HepG2 (cell line): ENCODE results near the gene ANG. TPM values are rescaled to one million over a fixed set of nuclear protein-coding genes. Genes with fewer than 3 reads are reported as not detected.

Experiments
- BHLHE40 ChIP-seq: IDR thresholded peaks from 2 replicates; pipeline ENCODE4 v1.6.1; 2011; ENCODE audit warnings: low read length, improper control_type of control experiment
- CENPBD1 ChIP-seq: sonication (generic); formaldehyde crosslinking; IDR thresholded peaks from 2 replicates; pipeline ENCODE4 v1.8.0; 2022; ENCODE audit warnings: missing genetic modification reagents, low read depth, mild to moderate bottlenecking, borderline replicate concordance
- ELF1 ChIP-seq: sonication (generic); formaldehyde crosslinking; IDR thresholded peaks from 2 replicates; pipeline ENCODE4 v1.4.0; 2020; ENCODE audit warnings: missing genetic modification reagents
- EP300 ChIP-seq, 3 experiments: sonication (generic) in 1 of 3; formaldehyde crosslinking in 1 of 3; IDR thresholded peaks; 2 replicates each; pipeline versions ENCODE4 v1.5.1 to v1.6.1; 2011 to 2020; ENCODE audit warnings: low read depth in 2 of 3, low read length in 2 of 3, borderline replicate concordance in 1 of 3, improper control_type of control experiment in 1 of 3, mild to moderate bottlenecking in 1 of 3, missing genetic modification reagents in 1 of 3, moderate library complexity in 1 of 3
- ETV6 ChIP-seq: sonication (generic); formaldehyde crosslinking; conservative IDR thresholded peaks from 2 replicates; pipeline ENCODE4 v1.4.0; 2020; ENCODE audit warnings: missing genetic modification reagents
- GPN1 ChIP-seq: sonication (generic); formaldehyde crosslinking; IDR thresholded peaks from 2 replicates; pipeline ENCODE4 v1.5.1; 2020; ENCODE audit warnings: missing genetic modification reagents, borderline replicate concordance
- HIVEP1 ChIP-seq: sonication (generic); formaldehyde crosslinking; IDR thresholded peaks from 2 replicates; pipeline ENCODE4 v1.4.0; 2020; ENCODE audit warnings: mild to moderate bottlenecking, missing genetic modification reagents
- HOXA7 ChIP-seq: sonication (generic); formaldehyde crosslinking; IDR thresholded peaks from 2 replicates; pipeline ENCODE4 v1.8.1; 2022; ENCODE audit warnings: mild to moderate bottlenecking, missing genetic modification reagents, moderate library complexity
- JUN ChIP-seq: sonication (generic); formaldehyde crosslinking; IDR thresholded peaks from 2 replicates; pipeline ENCODE4 v1.4.0; 2020; ENCODE audit warnings: mild to moderate bottlenecking, missing genetic modification reagents
- KLF9 ChIP-seq: IDR thresholded peaks from 2 replicates; pipeline ENCODE4 v1.6.1; 2016; ENCODE audit warnings: low read depth
- REXO4 ChIP-seq: sonication (generic); formaldehyde crosslinking; IDR thresholded peaks from 2 replicates; pipeline ENCODE4 v1.8.0; 2022; ENCODE audit warnings: missing genetic modification reagents, mild to moderate bottlenecking, borderline replicate concordance
- SATB2 ChIP-seq: sonication (generic); formaldehyde crosslinking; IDR thresholded peaks from 2 replicates; pipeline ENCODE4 v1.5.0; 2020; ENCODE audit warnings: missing genetic modification reagents
- SMAD1 ChIP-seq: sonication (generic); formaldehyde crosslinking; IDR thresholded peaks from 2 replicates; pipeline ENCODE4 v1.4.0; 2020; ENCODE audit warnings: missing genetic modification reagents, low read depth, mild to moderate bottlenecking, borderline replicate concordance
- SOX5 ChIP-seq: IDR thresholded peaks from 2 replicates; pipeline ENCODE4 v1.6.1; 2016; ENCODE audit warnings: borderline replicate concordance
- TBL1XR1 ChIP-seq: fragments of 150-350 bp; IDR thresholded peaks from 2 replicates; pipeline ENCODE4 v1.6.1; 2014; ENCODE audit warnings: borderline replicate concordance, low read length; ENCODE audit not compliant: partially characterized antibody
- ZBTB42 ChIP-seq: sonication (generic); formaldehyde crosslinking; IDR thresholded peaks from 2 replicates; pipeline ENCODE4 v1.5.0; 2020; ENCODE audit warnings: mild to moderate bottlenecking, missing genetic modification reagents
- ZGPAT ChIP-seq: IDR thresholded peaks from 2 replicates; pipeline ENCODE4 v1.6.1; 2016; ENCODE audit warnings: mild to moderate bottlenecking
- ZNF124 ChIP-seq: sonication (generic); formaldehyde crosslinking; IDR thresholded peaks from 2 replicates; pipeline ENCODE4 v1.4.0; 2020; ENCODE audit warnings: missing genetic modification reagents
- ZNF367 ChIP-seq: sonication (generic); formaldehyde crosslinking; IDR thresholded peaks from 2 replicates; pipeline ENCODE4 v1.4.0; 2020; ENCODE audit warnings: missing genetic modification reagents, borderline replicate concordance
- ZNF430 ChIP-seq: sonication (generic); formaldehyde crosslinking; IDR thresholded peaks from 2 replicates; pipeline ENCODE4 v1.9.0; 2021; ENCODE audit warnings: mild to moderate bottlenecking, missing genetic modification reagents
- ZNF503 ChIP-seq: sonication (generic); formaldehyde crosslinking; IDR thresholded peaks from 2 replicates; pipeline ENCODE4 v1.4.0; 2020; ENCODE audit warnings: missing genetic modification reagents
- ZNF562 ChIP-seq: sonication (generic); formaldehyde crosslinking; IDR thresholded peaks from 2 replicates; pipeline ENCODE4 v1.8.0; 2022; ENCODE audit warnings: missing genetic modification reagents, borderline replicate concordance
- ZNF652 ChIP-seq: IDR thresholded peaks from 2 replicates; pipeline ENCODE4 v1.6.1; 2016; ENCODE audit warnings: low read depth, borderline replicate concordance
- ZNF724P ChIP-seq: sonication (generic); formaldehyde crosslinking; IDR thresholded peaks from 2 replicates; pipeline ENCODE4 v1.8.0; 2022; ENCODE audit warnings: missing genetic modification reagents, borderline replicate concordance
- ZNF784 ChIP-seq: sonication (generic); formaldehyde crosslinking; IDR thresholded peaks from 2 replicates; pipeline ENCODE4 v1.5.1; 2020; ENCODE audit warnings: missing genetic modification reagents, mild to moderate bottlenecking, borderline replicate concordance
- ZSCAN12 ChIP-seq: sonication (generic); formaldehyde crosslinking; IDR thresholded peaks from 2 replicates; pipeline ENCODE4 v1.9.0; 2021; ENCODE audit warnings: mild to moderate bottlenecking, missing genetic modification reagents
- polyA plus RNA-seq, 8 experiments: library from polyadenylated mRNA; depleted of rRNA in 3 of 8; stranded (reverse) in 7 of 8; unstranded in 1 of 8; fragments of >200 nt; fragmentation: Illumina TruSeq in 4 of 8; extraction: Trizol in 4 of 8; gene quantifications; 2 replicates each; pipeline versions ENCODE4 v1.2.1 to v1.2.3, GENCODE V29; 2011 to 2016; ENCODE audit warnings: low read depth in 4 of 8, missing spikeins in 1 of 8, mixed read lengths in 1 of 8; ENCODE audit not compliant: insufficient read depth in 1 of 8
- total RNA-seq, 5 experiments: library from RNA; depleted of rRNA; stranded (reverse); fragments of >200 nt; fragmentation: Illumina TruSeq; extraction: Trizol; gene quantifications; 2 replicates each; pipeline ENCODE4 v1.2.3, GENCODE V29; 2016; ENCODE audit warnings: low read depth in 1 of 5

ANG gene
- total and polyA plus RNA-seq, 2 of the 13 experiments (the other 11 are each of a cell fraction or from before 2014, with no cell fraction given): 83.6 to 401 TPM

- no peak for TF ChIP-seq ZNF784 (CRISPR knock-in tag)
- no peak for TF ChIP-seq KLF9 (CRISPR knock-in tag)
- no peak for TF ChIP-seq SMAD1
- TF ChIP-seq EP300 (IDR thresholded peaks at IDR 0.05; ENCODE audit: low read depth in 2 of 2, low read length in 2 of 2): no peak
- TF ChIP-seq EP300 (CRISPR knock-in tag; IDR thresholded peaks at IDR 0.05; ENCODE audit: borderline replicate concordance): peak; percentile 37; the same call in 1 of the 2 replicates
- TF ChIP-seq SATB2: peak; percentile 37; the same call in 1 of the 2 replicates
- no peak for TF ChIP-seq REXO4 (CRISPR knock-in tag)
- TF ChIP-seq ZNF124 (CRISPR knock-in tag): no peak
- TF ChIP-seq SOX5 (CRISPR knock-in tag): peak; percentile 52
- no peak for TF ChIP-seq ZNF562
- TF ChIP-seq ZSCAN12 (CRISPR knock-in tag): no peak
- TF ChIP-seq CENPBD1 (CRISPR knock-in tag): no peak
- peak; percentile 84 for TF ChIP-seq ZGPAT (CRISPR knock-in tag)
- TF ChIP-seq ELF1 (CRISPR knock-in tag): peak; percentile 14; the same call in 1 of the 2 replicates
- TF ChIP-seq GPN1 (CRISPR knock-in tag): no peak
- no peak for TF ChIP-seq ZNF724P
- peak; percentile 36; the same call in 1 of the 2 replicates for TF ChIP-seq ZNF652 (CRISPR knock-in tag)
- TF ChIP-seq ZNF503: no peak
- TF ChIP-seq HOXA7 (CRISPR knock-in tag): no peak
- no peak for TF ChIP-seq ZBTB42 (CRISPR knock-in tag)
- peak; percentile 34 for TF ChIP-seq HIVEP1
- TF ChIP-seq TBL1XR1: no peak
- no peak for TF ChIP-seq ZNF430
- TF ChIP-seq JUN (CRISPR knock-in tag): no peak
- TF ChIP-seq ETV6 (CRISPR knock-in tag): peak; percentile 57; the same call in 1 of the 2 replicates
- no peak for TF ChIP-seq BHLHE40
- no peak for TF ChIP-seq ZNF367 (CRISPR knock-in tag)
Observed at GRCh38 chr14:20662968-20663732, 25.4 kb upstream of the ANG start (continued).
